Measurements from ENCODE around the gene TAF1B.

DNA sequence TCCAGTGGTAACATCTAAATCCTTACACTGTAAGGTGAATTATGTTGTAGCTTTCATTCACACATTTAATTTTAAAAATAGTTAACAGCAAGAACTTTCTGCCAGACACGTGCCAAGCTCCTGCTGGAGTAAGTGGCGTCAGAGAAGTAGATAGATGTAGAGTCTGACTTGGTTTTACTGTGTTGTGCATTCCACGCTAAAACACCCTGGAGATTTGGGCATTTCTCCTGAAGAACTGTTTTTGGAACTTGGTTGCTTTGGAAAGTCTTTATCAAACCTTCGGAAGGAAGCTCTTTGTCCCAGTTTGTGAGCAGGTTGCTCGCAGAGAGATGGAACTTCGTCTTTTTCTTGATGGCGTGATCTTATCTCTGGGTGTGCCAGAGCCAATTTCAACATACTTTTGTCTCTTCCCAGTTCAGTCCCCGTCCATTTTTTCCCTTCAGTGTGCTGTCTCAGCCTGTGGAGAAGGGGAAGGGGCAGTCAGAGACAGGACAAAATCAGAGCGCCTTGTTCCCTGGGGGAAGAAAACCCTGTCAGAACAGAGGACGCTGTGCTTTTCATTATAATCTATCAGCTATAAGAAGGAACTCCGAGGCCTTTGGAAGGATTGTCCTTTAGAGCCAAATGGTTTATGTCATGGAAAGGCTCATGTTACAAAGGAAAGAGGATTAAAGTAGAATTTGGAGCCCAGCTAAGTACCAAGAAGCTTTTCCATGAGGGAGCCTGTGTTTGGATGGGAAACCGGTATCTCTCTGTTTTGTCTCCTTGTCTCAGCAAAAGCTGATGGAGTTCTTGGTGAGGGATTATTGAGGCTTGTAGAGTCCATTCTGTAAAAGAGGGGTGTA is 127.1 kb downstream of the TAF1B start:
- TF ChIP-seq POLR2A (IDR thresholded peaks at IDR 0.05; ENCODE audit: low read length) (no peak), GATA1 (IDR thresholded peaks at IDR 0.05; ENCODE audit: low read depth, low read length) (no peak)

Measured in erythroblast (primary cell).